22Rv1 (cell line): ENCODE data around the gene SIK2.

Experiments used
- CTCF ChIP-seq: fragments of 450-650 bp; IDR thresholded peaks from 2 replicates; pipeline ENCODE4 v1.5.1; 2017; ENCODE audit warnings: mild to moderate bottlenecking
- ZFX ChIP-seq: fragments of 450-650 bp; IDR thresholded peaks from 2 replicates; pipeline ENCODE4 v1.6.1; 2017; ENCODE audit warnings: antibody characterized with exemption, borderline replicate concordance

DNA sequence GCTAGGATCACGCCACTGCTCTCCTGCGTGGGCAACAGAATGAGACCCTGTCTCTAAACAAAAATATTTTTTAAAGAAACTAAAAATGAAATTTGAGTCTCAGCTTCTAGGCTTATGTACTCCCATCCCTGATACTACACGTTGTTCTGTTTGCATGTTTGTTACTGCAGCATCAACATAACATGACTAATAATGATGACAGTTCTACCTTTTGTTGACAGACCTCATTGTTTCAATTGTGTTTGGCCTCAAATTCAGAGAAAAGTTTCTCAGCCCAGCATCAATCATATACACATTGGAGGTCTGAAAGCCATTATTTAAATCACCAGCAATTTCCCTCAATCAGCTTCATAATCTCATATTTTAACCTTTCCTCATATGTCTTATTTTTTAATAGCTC, 40.9 kb upstream of the SIK2 start:
- TF ChIP-seq CTCF (no peak), ZFX (no peak)
